Activated CD8-positive, alpha-beta memory T cell treated with anti-CD3 and anti-CD28 coated beads for 4 hours (primary cell): ENCODE measurements around the gene ACOX3.
"Not testable (repeated sequence)": the region's sequence is repeated elsewhere in the genome, so short reads cannot be mapped to it uniquely, and the experiment has no call there.

Source experiments
- DNase-seq, 2 donors: peaks; one replicate each; pipeline ENCODE4 v3.0.0-alpha.2; 2020; ENCODE audit warnings: low read depth in 2 of 2

ACOX3 gene

GRCh38 chr4:8406887-8407286 is 33.6 kb downstream of the ACOX3 start:
- DNase-seq, result not testable (repeated sequence)

- no peak for DNase-seq
These were observed 35.0 kb downstream of the ACOX3 start for GRCh38 chr4:8405516-8405875.

GRCh38 chr4:8404791-8405515 is 35.6 kb downstream of the ACOX3 start:
- no peak for DNase-seq

GRCh38 chr4:8403976-8404375 is 36.5 kb downstream of the ACOX3 start:
- DNase-seq, result no peak

GRCh38 chr4:8403173-8403753 is 37.3 kb downstream of the ACOX3 start:
- DNase-seq, result no peak

- DNase-seq, result no peak
These were observed 37.9 kb downstream of the ACOX3 start for GRCh38 chr4:8402640-8403039.

GRCh38 chr4:8402181-8402597 is 38.3 kb downstream of the ACOX3 start:
- no peak for DNase-seq

- no peak for DNase-seq
These were observed 38.9 kb downstream of the ACOX3 start for GRCh38 chr4:8401665-8402064.

- no peak for DNase-seq
These were observed 39.7 kb downstream of the ACOX3 start for GRCh38 chr4:8400632-8401325.

- no peak for DNase-seq
These were observed 41.2 kb downstream of the ACOX3 start for GRCh38 chr4:8399298-8399697.

- DNase-seq, result no peak
These were observed 42.2 kb downstream of the ACOX3 start for GRCh38 chr4:8398347-8398746.

- DNase-seq, result no peak
These were observed 43.6 kb downstream of the ACOX3 start for GRCh38 chr4:8396762-8397406.

GRCh38 chr4:8395504-8396296 is 44.8 kb downstream of the ACOX3 start:
- DNase-seq, result no peak

GRCh38 chr4:8394806-8395205 is 45.7 kb downstream of the ACOX3 start:
- DNase-seq, result no peak

GRCh38 chr4:8394061-8394519 is 46.4 kb downstream of the ACOX3 start:
- DNase-seq, result no peak

- DNase-seq, result no peak
These were observed 46.9 kb downstream of the ACOX3 start for GRCh38 chr4:8393593-8394038.

- no peak for DNase-seq
These were observed 47.8 kb downstream of the ACOX3 start for GRCh38 chr4:8392591-8393190.

- no peak for DNase-seq
These were observed 48.6 kb downstream of the ACOX3 start for GRCh38 chr4:8391972-8392371.

- DNase-seq, result no peak
These were observed 49.5 kb downstream of the ACOX3 start for GRCh38 chr4:8391071-8391470.

- DNase-seq, result no peak
These were observed 49.9 kb downstream of the ACOX3 start for GRCh38 chr4:8390577-8390976.

- no peak for DNase-seq
These were observed 52.0 kb downstream of the ACOX3 start for GRCh38 chr4:8388528-8388870.
